GM20000 (cell line): Measurements from ENCODE around the gene ARAP3.

Experiments used
- DNase-seq: peaks from one replicate; pipeline ENCODE4 v3.0.0; 2012; ENCODE audit warnings: low spot score
- TF ChIP-seq, protein P1 (sequence below): IDR thresholded peaks from 2 replicates; pipeline ENCODE4 v1.5.1; 2012; ENCODE audit warnings: mild to moderate bottlenecking, control low read depth; ENCODE audit errors: extremely low read depth, missing control alignments

ARAP3 gene

DNA sequence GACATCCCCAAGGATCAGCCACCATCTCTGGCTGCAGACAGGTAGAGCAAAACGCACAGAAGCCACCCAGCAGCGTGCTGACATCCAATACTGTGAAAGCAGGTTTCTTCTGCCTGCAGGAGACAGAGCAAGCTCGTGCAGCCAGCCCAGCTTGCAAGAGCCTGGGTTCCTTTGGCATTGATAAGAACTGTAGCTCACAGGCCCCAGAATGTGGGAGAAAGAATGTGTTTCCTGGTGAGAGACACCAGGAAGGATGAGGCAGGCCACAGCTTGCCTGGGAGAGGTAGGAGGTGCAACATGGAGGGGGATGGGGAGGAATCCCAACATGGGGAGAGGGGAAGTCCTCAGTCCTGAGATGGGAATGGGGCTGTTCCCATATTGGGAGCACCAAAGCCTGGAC is 34.0 kb upstream of the ARAP3 start:
- TF ChIP-seq, protein P1, sequence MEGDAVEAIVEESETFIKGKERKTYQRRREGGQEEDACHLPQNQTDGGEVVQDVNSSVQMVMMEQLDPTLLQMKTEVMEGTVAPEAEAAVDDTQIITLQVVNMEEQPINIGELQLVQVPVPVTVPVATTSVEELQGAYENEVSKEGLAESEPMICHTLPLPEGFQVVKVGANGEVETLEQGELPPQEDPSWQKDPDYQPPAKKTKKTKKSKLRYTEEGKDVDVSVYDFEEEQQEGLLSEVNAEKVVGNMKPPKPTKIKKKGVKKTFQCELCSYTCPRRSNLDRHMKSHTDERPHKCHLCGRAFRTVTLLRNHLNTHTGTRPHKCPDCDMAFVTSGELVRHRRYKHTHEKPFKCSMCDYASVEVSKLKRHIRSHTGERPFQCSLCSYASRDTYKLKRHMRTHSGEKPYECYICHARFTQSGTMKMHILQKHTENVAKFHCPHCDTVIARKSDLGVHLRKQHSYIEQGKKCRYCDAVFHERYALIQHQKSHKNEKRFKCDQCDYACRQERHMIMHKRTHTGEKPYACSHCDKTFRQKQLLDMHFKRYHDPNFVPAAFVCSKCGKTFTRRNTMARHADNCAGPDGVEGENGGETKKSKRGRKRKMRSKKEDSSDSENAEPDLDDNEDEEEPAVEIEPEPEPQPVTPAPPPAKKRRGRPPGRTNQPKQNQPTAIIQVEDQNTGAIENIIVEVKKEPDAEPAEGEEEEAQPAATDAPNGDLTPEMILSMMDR = no peak
- no peak for DNase-seq

DNA sequence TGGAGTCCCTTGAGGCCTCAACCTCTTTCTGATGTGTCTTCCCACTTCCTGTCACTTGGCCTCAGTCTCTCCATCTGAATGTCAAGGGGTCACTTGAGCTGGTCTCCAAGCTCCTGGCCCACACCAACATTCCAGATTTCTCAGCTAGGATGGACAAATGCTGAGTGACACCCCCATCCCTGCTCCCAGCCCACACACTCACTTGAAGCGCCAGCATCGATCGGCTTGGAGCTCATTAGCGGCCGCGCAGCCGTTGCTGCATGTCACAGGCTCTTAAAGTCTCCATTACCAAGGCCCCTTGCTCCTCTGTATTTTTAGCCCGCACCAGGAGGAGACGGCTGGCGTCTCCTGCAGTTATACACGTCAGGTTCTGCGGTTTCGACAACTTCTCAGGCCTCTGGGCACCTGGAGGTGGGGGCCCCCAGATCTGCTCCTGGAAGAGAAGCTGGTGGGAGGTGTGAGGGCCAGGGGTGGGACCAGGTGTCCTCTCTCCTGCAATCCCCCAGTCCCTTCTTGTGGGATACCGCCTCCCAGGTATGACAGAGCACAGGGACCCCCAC is 33.4 kb upstream of the ARAP3 start:
- DNase-seq = no peak
- TF ChIP-seq, protein P1 = no peak

DNA sequence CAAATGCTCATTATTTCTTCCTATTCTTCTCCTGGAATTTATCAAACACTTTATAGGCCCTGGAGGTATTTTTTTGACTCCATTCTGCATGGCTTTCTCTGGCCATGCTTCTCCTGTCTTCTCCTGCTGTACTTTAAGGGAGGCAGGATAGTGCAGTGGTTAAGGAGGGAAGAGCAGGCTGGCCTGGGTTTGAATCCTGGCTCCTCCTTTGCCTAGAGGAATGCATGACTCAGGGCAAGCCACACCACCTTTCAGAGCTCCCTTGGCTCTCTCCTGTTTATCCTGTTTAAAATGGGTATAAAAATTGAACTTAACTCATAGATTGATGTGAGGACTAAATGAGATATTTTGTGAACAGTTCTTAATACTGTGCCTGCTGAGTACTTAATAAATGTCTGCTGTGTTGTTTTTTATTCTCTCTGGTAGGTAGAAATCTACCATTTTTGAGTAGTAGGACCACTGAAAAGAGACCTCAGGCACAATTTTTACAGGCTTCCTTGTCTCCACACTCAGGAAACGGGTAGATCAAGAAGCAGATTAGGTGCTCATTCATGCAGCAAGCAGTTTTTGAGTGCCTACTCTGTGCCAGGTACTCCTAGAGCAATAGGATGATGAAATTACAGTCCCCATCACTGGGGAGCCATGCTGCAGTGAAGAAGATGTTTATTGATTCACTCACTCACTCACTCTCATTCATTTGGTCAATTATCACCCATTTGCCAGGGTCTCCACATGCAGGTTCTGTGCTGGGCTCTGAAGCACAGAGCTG is 32.7 kb upstream of the ARAP3 start:
- DNase-seq = no peak
- TF ChIP-seq, protein P1 = no peak

DNA sequence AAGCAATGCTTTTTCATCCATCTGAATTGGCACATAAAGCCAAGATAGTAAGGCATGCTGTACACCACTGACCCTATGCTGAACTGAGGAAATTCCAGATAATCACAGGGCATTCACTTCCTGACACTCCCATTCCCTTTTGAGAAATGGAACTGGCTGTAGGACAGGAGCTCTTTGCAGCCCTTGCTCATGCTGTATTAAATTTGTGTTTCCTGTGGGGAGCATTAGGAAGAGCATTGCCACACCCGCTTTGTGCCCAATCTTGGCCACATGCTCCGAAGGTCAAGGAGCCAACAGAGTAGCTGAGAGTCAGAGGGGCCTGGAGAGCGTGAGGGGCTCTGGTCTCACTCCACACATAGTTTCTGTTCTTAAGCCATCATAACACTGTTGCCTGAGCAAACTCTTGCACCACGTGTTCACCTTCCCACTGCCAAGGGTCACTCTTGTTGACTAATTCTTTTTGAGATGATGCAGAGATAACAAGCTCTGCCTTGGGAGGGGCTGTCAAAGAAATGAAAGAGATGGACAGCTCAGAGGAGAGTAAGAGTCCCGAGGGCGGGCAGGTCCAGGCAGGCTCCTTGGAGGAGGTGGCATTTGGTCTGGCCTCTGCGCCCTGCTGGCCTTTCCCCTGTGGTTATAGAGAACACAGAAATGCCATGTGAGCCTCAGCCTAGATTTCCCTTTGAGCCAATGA is 31.7 kb upstream of the ARAP3 start:
- TF ChIP-seq, protein P1 = no peak
- DNase-seq = no peak

DNA sequence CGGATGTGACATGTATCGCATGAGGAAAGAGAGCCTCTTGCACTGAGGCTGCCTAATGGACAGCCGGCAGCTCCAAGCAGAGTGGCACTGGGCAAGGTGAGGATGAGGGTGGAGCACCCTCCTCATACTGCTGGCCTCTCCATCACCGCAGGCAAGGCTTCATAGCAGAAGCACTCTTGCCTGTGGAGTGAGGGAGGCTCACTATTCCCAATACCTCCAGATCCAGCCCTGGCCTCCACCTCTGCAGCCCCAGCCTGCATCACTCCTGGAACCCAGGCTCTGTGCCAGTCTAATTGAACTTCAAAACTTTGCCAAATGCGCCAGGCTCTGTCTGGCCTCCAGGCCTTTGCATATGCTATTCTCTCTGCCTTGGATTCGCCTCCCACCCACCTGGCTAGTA is 29.7 kb upstream of the ARAP3 start:
- DNase-seq = no peak
- TF ChIP-seq, protein P1 = no peak

DNA sequence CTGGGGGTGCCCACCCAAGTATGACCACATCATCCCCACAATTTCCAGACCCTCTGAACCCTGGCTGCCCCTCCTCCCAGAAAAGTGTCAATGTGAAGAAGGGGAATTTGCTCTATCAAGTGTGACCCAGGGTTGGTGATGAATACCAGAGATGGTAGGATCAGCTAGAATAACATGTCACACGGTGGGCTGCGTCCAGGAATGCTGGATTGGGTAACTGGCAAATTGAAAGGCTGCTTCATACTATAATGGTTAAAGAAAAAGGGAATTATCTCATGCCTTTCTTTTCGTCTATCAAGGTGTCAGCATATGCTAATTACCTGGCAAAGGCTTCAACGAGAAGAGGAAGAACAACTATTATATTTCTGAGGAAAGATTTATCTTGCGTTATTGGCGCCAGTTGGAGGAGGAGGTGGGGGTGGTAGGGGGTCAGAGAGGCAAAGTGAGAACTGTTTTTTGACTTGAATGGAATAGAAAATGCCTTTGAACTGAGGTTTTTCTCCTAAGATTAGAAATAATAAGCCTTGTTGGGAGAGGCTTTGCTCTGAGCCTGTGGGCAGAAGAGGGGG is 27.8 kb upstream of the ARAP3 start:
- DNase-seq = no peak
- TF ChIP-seq, protein P1 = no peak

DNA sequence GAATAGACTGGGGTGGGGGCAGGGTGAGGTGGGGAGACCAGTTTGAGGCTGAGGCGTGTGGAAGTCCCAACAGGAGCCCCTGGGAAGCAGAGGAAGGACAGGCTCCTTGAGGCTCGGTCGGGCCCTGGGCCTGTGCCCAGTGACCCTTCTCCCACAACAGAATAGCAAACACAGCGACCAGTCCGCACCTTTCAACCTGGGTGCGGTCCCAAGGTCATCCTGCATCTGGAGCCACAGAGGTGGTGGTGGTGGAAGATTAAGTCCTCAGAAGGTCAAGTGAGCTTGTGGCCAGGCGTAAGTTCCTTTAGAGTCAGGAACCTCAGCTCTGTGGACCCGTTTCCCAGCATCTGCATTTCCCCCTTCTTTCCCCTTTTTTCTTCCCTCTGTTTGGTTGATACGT is 26.0 kb upstream of the ARAP3 start:
- no peak for DNase-seq
- TF ChIP-seq, protein P1 = no peak
